ENCODE results near the gene PCBP1. TPM values are rescaled to one million over a fixed set of nuclear protein-coding genes. Genes with fewer than 3 reads are reported as not detected.

PCBP1 gene
- total RNA-seq: 100 to 1,000 TPM; 475 to 483 TPM

DNA sequence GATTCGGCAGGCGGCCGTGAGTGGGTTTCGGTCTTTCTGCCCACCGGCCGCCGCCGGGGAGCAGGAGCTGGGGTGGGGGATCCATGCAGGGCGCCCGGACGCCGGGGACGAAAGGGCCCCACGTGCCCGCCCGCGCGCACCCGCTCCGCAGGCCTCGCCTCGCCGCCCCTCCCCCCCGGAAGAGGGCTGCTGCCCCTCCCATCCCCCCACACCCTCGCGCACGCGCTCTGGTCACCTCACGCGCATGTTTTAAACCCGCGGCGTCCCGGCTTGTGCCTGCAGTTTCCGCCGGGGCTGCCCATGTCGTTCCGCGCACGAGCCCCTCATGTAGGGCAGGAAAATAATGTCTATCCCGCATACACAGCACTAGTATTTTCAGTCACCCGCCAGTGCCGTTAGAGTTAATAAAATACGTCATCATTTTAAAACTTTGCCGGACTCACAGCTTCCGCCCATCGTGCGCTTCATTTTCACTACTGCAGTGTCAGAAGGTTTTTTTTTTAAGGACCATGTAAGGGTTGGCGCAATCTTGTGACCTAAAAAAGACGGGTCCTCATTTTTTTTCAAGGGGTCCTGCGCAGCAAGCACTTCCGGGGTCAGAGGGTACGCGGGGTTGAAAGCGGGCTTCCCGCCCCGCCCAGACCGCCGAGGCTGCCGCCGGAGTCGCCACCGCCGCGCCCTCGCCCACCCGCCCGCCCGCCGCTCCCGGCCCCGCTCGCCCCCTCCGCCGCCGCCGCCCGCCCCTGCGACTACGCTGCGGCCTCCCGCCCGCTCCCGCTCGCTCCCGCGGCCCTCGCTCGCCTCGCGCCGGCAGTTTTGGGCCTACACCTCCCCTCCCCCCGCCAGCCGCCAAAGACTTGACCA lies at the start of gene PCBP1:
TSS of gene PCBP1 (plus strand) at position 640 of the 864 bp plus-strand sequence. CDS start 267 bp downstream, outside the sequence.
- POLR2A ChIA-PET: interaction anchor here (0.6 to 15.0 kb wide), 26 partner anchors 8 to 441 kb away, joined by 3 to 856 read pairs (median 8); partner anchors contain the start of genes C2orf42, MXD1 and SNRPG
- Mint-ChIP-seq H3K36me3 (ENCODE audit: low read depth) (peaks cover 61% of the 10 kb centered on the region), H3K27ac (peak within 1 kb of the TSS; percentile 100), H3K9me3 (no peaks in the 10 kb centered on the region), H3K4me3 (peak within 1 kb of the TSS; percentile 98), H3K27me3 (no peaks in the 10 kb centered on the region), H3K4me1 (peaks cover 59% of the 10 kb centered on the region)
- peak; percentile 95 for DNase-seq
- CTCF ChIA-PET: interaction anchor here (0.7 to 12.9 kb wide), 8 partner anchors 8 to 173 kb away, joined by 3 to 147 read pairs (median 6); partner anchors contain the start of gene MXD1

GRCh38 chr2:70039366-70039765 lies 47.9 kb upstream of the PCBP1 start:
- no peak overlapping the region for H3K4me3 Mint-ChIP-seq
- H3K27me3 Mint-ChIP-seq: no peaks in the 10 kb centered on the region
- POLR2A ChIA-PET: interaction anchor here (0.9 to 2.9 kb wide), 4 partner anchors 28 to 103 kb away, joined by 3 to 12 read pairs (median 4); no protein-coding TSS in a partner anchor
- CTCF ChIA-PET: interaction anchor here (0.8 to 1.7 kb wide), 3 partner anchors 92 to 146 kb away, joined by 3 read pairs; partner anchors contain the start of gene SNRNP27
- DNase-seq: no peak
- H3K9me3 Mint-ChIP-seq: no peaks in the 10 kb centered on the region
- H3K36me3 Mint-ChIP-seq (ENCODE audit: low read depth): peaks cover 45% of the 10 kb centered on the region
- H3K27ac Mint-ChIP-seq: no peak overlapping the region
- H3K4me1 Mint-ChIP-seq: peaks cover 66% of the 10 kb centered on the region

DNA sequence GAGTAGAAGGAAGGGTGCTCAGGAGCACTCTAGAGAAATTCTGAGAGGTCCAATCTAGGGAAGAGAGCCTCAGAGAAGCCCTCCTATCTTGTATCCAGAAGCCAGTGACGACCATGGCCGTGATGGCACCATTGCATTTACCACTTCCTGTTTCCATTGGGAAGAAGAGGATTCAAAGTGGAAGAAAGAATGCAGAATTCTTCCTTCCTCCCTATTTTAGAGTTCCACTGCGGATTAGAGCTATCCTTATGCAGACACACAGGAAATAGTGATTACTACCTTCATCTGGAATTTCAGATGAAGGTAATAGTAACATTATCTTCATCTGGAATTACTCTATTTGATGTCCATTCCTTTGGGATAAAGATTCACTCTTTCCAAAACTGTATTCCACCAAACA lies 45.6 kb upstream of the PCBP1 start:
- Mint-ChIP-seq H3K36me3 (ENCODE audit: low read depth) (peaks cover 58% of the 10 kb centered on the region), H3K27ac (no peak overlapping the region), H3K4me3 (no peak overlapping the region), H3K27me3 (no peaks in the 10 kb centered on the region), H3K4me1 (peaks cover 74% of the 10 kb centered on the region), H3K9me3 (no peaks in the 10 kb centered on the region)
- ChIA-PET CTCF (interaction anchor here (0.6 to 1.7 kb wide), 5 partner anchors 17 to 128 kb away, joined by 3 to 8 read pairs (median 4); no protein-coding TSS in a partner anchor), POLR2A (interaction anchor here (1.1 to 7.4 kb wide), 5 partner anchors 28 to 126 kb away, joined by 4 to 96 read pairs (median 63); partner anchors contain the start of genes MXD1 and PCBP1)
- DNase-seq: no peak

GRCh38 chr2:70042246-70042645 lies 45.0 kb upstream of the PCBP1 start:
- Mint-ChIP-seq H3K4me1 (peaks cover 74% of the 10 kb centered on the region), H3K4me3 (no peak overlapping the region), H3K36me3 (ENCODE audit: low read depth) (peaks cover 64% of the 10 kb centered on the region), H3K27ac (peak overlapping the region; percentile 97), H3K27me3 (no peaks in the 10 kb centered on the region), H3K9me3 (no peaks in the 10 kb centered on the region)
- ChIA-PET POLR2A (interaction anchor here (1.2 to 7.4 kb wide), 10 partner anchors 8 to 251 kb away, joined by 3 to 96 read pairs (median 14); partner anchors contain the start of genes MXD1, PCBP1 and SNRPG), CTCF (interaction anchor here (0.6 to 5.5 kb wide), 7 partner anchors 18 to 128 kb away, joined by 3 to 49 read pairs (median 4); no protein-coding TSS in a partner anchor)
- DNase-seq: no peak

DNA sequence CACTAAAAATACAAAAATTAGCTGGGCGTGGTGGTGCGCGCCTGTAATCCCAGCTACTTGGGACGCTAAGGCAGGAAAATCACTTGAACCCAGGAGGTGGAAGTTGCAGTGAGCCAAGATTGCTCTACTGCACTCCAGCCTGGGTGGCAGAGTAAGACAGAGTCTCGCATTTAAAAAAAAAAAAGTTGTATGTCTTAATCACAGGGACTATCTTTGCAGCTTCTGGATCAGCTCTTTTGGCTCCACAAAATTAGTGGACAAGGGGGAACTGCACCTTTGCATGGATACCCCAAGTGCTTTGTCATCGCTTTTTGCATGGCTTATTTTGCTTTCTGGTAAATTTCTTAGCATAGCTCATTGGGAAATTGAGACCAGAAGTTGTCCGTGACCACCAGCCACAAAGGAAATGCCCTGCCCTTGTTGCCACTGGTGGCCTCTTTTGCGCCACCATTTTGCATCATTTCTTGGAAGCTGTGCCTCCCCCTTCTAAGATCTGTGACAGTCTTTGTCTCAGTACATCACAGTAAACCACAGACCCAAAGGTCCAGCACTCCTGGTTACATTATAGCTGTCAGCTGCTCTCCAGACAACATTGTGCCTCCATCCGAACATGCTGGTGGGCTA lies 43.9 kb upstream of the PCBP1 start:
- Mint-ChIP-seq H3K4me3 (peak overlapping the region; percentile 44), H3K9me3 (no peaks in the 10 kb centered on the region), H3K27ac (peak overlapping the region; percentile 97), H3K4me1 (peaks cover 75% of the 10 kb centered on the region), H3K36me3 (ENCODE audit: low read depth) (peaks cover 63% of the 10 kb centered on the region), H3K27me3 (no peaks in the 10 kb centered on the region)
- peak; percentile 89 for DNase-seq
- ChIA-PET POLR2A (interaction anchor here (0.5 to 7.4 kb wide), 33 partner anchors 9 to 715 kb away, joined by 3 to 96 read pairs (median 4); partner anchors contain the start of genes MXD1, PCBP1 and SNRPG), CTCF (interaction anchor here (0.7 to 5.5 kb wide), 10 partner anchors 13 to 130 kb away, joined by 3 to 49 read pairs (median 4); no protein-coding TSS in a partner anchor)

- ChIA-PET POLR2A (interaction anchor here (0.9 to 7.4 kb wide), 24 partner anchors 10 to 249 kb away, joined by 3 to 96 read pairs (median 5); partner anchors contain the start of genes MXD1, PCBP1 and SNRPG), CTCF (interaction anchor here (0.6 to 5.5 kb wide), 9 partner anchors 12 to 131 kb away, joined by 3 to 49 read pairs (median 5); no protein-coding TSS in a partner anchor)
- no peak overlapping the region for H3K4me3 Mint-ChIP-seq
- H3K36me3 Mint-ChIP-seq (ENCODE audit: low read depth): peaks cover 68% of the 10 kb centered on the region
- H3K9me3 Mint-ChIP-seq: no peaks in the 10 kb centered on the region
- DNase-seq: peak; percentile 26
- H3K4me1 Mint-ChIP-seq: peaks cover 81% of the 10 kb centered on the region
- H3K27ac Mint-ChIP-seq: peak overlapping the region; percentile 97
- H3K27me3 Mint-ChIP-seq: no peaks in the 10 kb centered on the region
Observed at GRCh38 chr2:70044290-70045040, 42.8 kb upstream of the PCBP1 start.

- POLR2A ChIA-PET: interaction anchor here (0.8 to 7.4 kb wide), 11 partner anchors 10 to 248 kb away, joined by 3 to 96 read pairs (median 18); partner anchors contain the start of genes MXD1, PCBP1 and SNRPG
- peaks cover 77% of the 10 kb centered on the region for H3K4me1 Mint-ChIP-seq
- H3K9me3 Mint-ChIP-seq: no peaks in the 10 kb centered on the region
- peaks cover 71% of the 10 kb centered on the region for H3K36me3 Mint-ChIP-seq (ENCODE audit: low read depth)
- DNase-seq: no peak
- CTCF ChIA-PET: interaction anchor here (1.0 to 5.5 kb wide), 5 partner anchors 17 to 125 kb away, joined by 3 to 49 read pairs (median 3); no protein-coding TSS in a partner anchor
- H3K4me3 Mint-ChIP-seq: no peak overlapping the region
- peak overlapping the region; percentile 97 for H3K27ac Mint-ChIP-seq
- no peaks in the 10 kb centered on the region for H3K27me3 Mint-ChIP-seq
Observed at GRCh38 chr2:70045405-70045804, 41.9 kb upstream of the PCBP1 start.

- CTCF ChIA-PET: interaction anchor here (0.6 to 5.5 kb wide), 5 partner anchors 16 to 126 kb away, joined by 3 to 49 read pairs (median 3); no protein-coding TSS in a partner anchor
- H3K27me3 Mint-ChIP-seq: no peaks in the 10 kb centered on the region
- no peaks in the 10 kb centered on the region for H3K9me3 Mint-ChIP-seq
- peak overlapping the region; percentile 97 for H3K27ac Mint-ChIP-seq
- POLR2A ChIA-PET: interaction anchor here (0.8 to 7.4 kb wide), 10 partner anchors 10 to 248 kb away, joined by 3 to 96 read pairs (median 32); partner anchors contain the start of genes MXD1, PCBP1 and SNRPG
- peaks cover 74% of the 10 kb centered on the region for H3K36me3 Mint-ChIP-seq (ENCODE audit: low read depth)
- no peak overlapping the region for H3K4me3 Mint-ChIP-seq
- DNase-seq: no peak
- peaks cover 77% of the 10 kb centered on the region for H3K4me1 Mint-ChIP-seq
Observed at GRCh38 chr2:70045932-70046331, 41.3 kb upstream of the PCBP1 start.

GRCh38 chr2:70046534-70046933 lies 40.7 kb upstream of the PCBP1 start:
- ChIA-PET CTCF (interaction anchor here (0.6 to 5.5 kb wide), 3 partner anchors 16 to 96 kb away, joined by 3 to 49 read pairs (median 7); no protein-coding TSS in a partner anchor), POLR2A (interaction anchor here (1.0 to 7.4 kb wide), 8 partner anchors 9 to 131 kb away, joined by 3 to 96 read pairs (median 32); partner anchors contain the start of genes MXD1 and PCBP1)
- Mint-ChIP-seq H3K4me1 (peaks cover 77% of the 10 kb centered on the region), H3K27ac (peak overlapping the region; percentile 97), H3K27me3 (no peaks in the 10 kb centered on the region), H3K9me3 (no peaks in the 10 kb centered on the region), H3K4me3 (no peak overlapping the region), H3K36me3 (ENCODE audit: low read depth) (peaks cover 74% of the 10 kb centered on the region)
- no peak for DNase-seq

DNA sequence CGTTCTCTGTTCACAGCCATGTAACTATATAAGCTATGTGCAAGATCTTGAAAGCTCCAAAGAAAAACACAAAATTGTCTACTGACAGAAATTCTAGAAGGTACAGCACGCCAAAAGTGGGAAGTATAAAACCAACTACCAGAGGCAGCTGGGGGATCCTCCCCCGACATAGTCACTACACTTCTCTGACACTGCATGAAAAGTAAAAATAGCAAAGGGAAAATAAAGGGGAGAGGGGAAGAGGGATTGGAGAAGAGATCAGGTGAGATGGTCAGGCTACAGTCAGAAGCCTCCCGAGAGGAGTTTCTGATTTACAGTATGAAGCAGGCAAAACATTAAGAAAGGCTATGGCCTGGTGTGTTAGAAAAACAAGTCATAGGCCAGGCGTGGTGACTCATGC lies 39.8 kb upstream of the PCBP1 start:
- Mint-ChIP-seq H3K27ac (peak overlapping the region; percentile 17), H3K36me3 (ENCODE audit: low read depth) (peaks cover 74% of the 10 kb centered on the region), H3K4me1 (peaks cover 70% of the 10 kb centered on the region), H3K9me3 (no peaks in the 10 kb centered on the region), H3K4me3 (no peak overlapping the region), H3K27me3 (no peaks in the 10 kb centered on the region)
- DNase-seq: no peak
- POLR2A ChIA-PET: interaction anchor here (1.3 kb wide), 2 partner anchors 10 to 22 kb away, joined by 5 to 8 read pairs; no protein-coding TSS in a partner anchor
- CTCF ChIA-PET: interaction anchor here (1.7 to 5.5 kb wide), 2 partner anchors 15 to 22 kb away, joined by 5 to 49 read pairs; no protein-coding TSS in a partner anchor

DNA sequence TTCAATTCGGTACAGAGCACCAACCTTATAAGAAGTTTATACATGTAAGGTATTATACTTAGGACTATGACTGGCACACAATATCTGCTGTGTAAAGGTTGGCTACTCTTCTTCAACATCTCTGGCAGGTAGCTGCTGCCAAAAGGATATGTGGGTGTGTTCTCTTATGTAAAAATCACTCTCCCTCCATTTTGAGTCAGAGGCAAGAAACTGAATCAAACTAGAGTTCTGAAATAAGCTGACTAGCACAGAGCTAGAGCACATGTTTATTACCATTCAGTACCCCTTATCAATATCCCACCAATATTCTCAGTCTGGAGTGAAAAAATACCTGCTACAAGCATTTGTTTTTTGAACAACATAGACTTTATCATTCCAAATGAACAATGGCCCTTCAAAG lies 38.0 kb upstream of the PCBP1 start:
- Mint-ChIP-seq H3K36me3 (ENCODE audit: low read depth) (peaks cover 77% of the 10 kb centered on the region), H3K27ac (peak overlapping the region; percentile 38), H3K4me3 (no peak overlapping the region), H3K4me1 (peaks cover 52% of the 10 kb centered on the region), H3K27me3 (no peaks in the 10 kb centered on the region), H3K9me3 (no peaks in the 10 kb centered on the region)
- ChIA-PET CTCF (interaction anchor here (1.3 to 1.9 kb wide), 3 partner anchors 13 to 22 kb away, joined by 3 to 7 read pairs (median 5); no protein-coding TSS in a partner anchor), POLR2A (interaction anchor here (1.2 to 1.8 kb wide), 3 partner anchors 13 to 135 kb away, joined by 5 to 10 read pairs (median 6); partner anchors contain the start of gene MXD1)
- no peak for DNase-seq

All from activated CD4-positive, alpha-beta memory T cell treated with anti-CD3 and anti-CD28 coated beads, Interleukin-2, amount 10 ng/mL, durations not matched to agents 7 days and 5 days (primary cell).